Naive B cell (primary cell): ENCODE results near the gene PRKD2. TPM values are rescaled to one million over a fixed set of nuclear protein-coding genes. Genes with fewer than 3 reads are reported as not detected.
"Not testable (repeated sequence)": the region's sequence is repeated elsewhere in the genome, so short reads cannot be mapped to it uniquely, and the experiment has no call there.

Source experiments
- ATAC-seq, 2 donors: fragments of 150-1000 bp; cut with Tn5 transposase; 2 replicates each; pipeline ENCODE4 v1.10.0; 2021; ENCODE audit warnings: low read depth in 2 of 2, mild to moderate bottlenecking in 2 of 2, moderate library complexity in 2 of 2
- DNase-seq: peaks from one replicate; pipeline ENCODE4 v3.0.0; 2022
- H3K27ac Mint-ChIP-seq, 6 donors: one replicate each; pipeline ENCODE4 v1.8.0; 2020 to 2022; ENCODE audit warnings: mild to moderate bottlenecking in 6 of 6, mixed read lengths in 6 of 6, moderate library complexity in 5 of 6, inconsistent platforms in 2 of 6
- H3K27me3 Mint-ChIP-seq, 3 donors: one replicate each; pipeline ENCODE4 v1.8.0; 2021 to 2022; ENCODE audit warnings: mixed read lengths in 3 of 3, mild to moderate bottlenecking in 1 of 3
- H3K36me3 Mint-ChIP-seq, 2 donors: one replicate each; pipeline ENCODE4 v1.8.0; 2020 to 2022; ENCODE audit warnings: mixed read lengths in 2 of 2, inconsistent platforms in 1 of 2, mild to moderate bottlenecking in 1 of 2
- H3K4me1 Mint-ChIP-seq, 3 donors: one replicate each; pipeline ENCODE4 v1.8.0; 2020 to 2022; ENCODE audit warnings: mixed read lengths in 3 of 3, inconsistent platforms in 1 of 3, mild to moderate bottlenecking in 1 of 3, moderate library complexity in 1 of 3
- H3K4me3 Mint-ChIP-seq, 8 donors: one replicate each; pipeline ENCODE4 v1.8.0; 2020 to 2022; ENCODE audit warnings: mild to moderate bottlenecking in 8 of 8, mixed read lengths in 8 of 8, moderate library complexity in 8 of 8, inconsistent platforms in 2 of 8
- H3K9me3 Mint-ChIP-seq, 7 donors: one replicate each; pipeline ENCODE4 v1.8.0; 2020 to 2022; ENCODE audit warnings: mixed read lengths in 7 of 7, mild to moderate bottlenecking in 5 of 7, inconsistent platforms in 2 of 7, moderate library complexity in 1 of 7
- polyA plus RNA-seq, 6 donors: library from polyadenylated mRNA; unstranded; fragments of 300-500 nt; fragmentation: Illumina TruSeq; gene quantifications; one replicate each; pipeline ENCODE4 v1.2.3, GENCODE V29; 2021; ENCODE audit warnings: low read depth in 6 of 6

Gene PRKD2
- polyA plus RNA-seq, 6 donors from 2014 or later: 66.7 to 156 (median 72.6) TPM

- Mint-ChIP-seq H3K4me3 (peak overlapping the region in 7 of 8 donors; percentile 32 to 94 (median 73)), H3K27ac (peak overlapping the region in 5 of 6 donors; percentile 24 to 100 (median 81)), H3K27me3 (no peaks in the 10 kb centered on the region), H3K4me1 (peaks cover 4 to 37% (median 19%) of the 10 kb centered on the region in 3 donors), H3K36me3 (no peaks in the 10 kb centered on the region), H3K9me3 (peaks cover 0 to 1% (median 0%) of the 10 kb centered on the region in 7 donors)
- DNase-seq (peak; percentile 15), ATAC-seq (no peak)
Observed at GRCh38 chr19:46634656-46635218, 82.2 kb downstream of the PRKD2 start.

GRCh38 chr19:46634045-46634655 lies 82.8 kb downstream of the PRKD2 start:
- no peaks in the 10 kb centered on the region for H3K27me3 Mint-ChIP-seq
- peak overlapping the region in 5 of 6 donors; percentile 98 to 100 (median 99) for H3K27ac Mint-ChIP-seq
- H3K4me3 Mint-ChIP-seq: peak overlapping the region in 7 of 8 donors; percentile 51 to 94 (median 84)
- H3K4me1 Mint-ChIP-seq: peaks cover 6 to 39% (median 20%) of the 10 kb centered on the region in 3 donors
- ATAC-seq (peak; percentile 73 to 75), DNase-seq (peak; percentile 92)
- no peaks in the 10 kb centered on the region for H3K36me3 Mint-ChIP-seq
- H3K9me3 Mint-ChIP-seq: peaks cover 0 to 1% (median 0%) of the 10 kb centered on the region in 7 donors

DNA sequence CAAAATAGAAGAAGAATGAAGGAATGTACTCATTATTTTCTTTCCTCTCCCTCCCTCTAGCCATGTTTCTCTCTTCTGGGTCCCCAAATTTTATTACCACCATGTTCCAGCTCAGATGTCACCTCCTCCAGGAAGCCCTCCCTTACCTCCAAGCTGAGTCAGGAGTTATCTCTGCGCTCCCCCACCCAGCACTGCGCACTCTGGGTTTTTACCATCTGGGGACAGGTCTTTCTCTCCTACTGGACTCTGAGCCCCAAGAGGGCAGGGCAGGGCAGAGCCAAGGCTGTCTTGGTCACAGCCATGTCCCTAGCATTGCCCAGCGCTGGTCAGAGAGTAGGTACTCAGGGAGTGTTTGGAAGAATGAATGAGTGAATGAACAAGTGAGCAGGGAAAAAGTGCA lies 83.8 kb downstream of the PRKD2 start:
- H3K4me3 Mint-ChIP-seq: peak overlapping the region in 7 of 8 donors; percentile 51 to 94 (median 77)
- ATAC-seq: no peak
- H3K4me1 Mint-ChIP-seq: peaks cover 11 to 45% (median 24%) of the 10 kb centered on the region in 3 donors
- DNase-seq: no peak
- peaks cover 0 to 1% (median 0%) of the 10 kb centered on the region in 7 donors for H3K9me3 Mint-ChIP-seq
- no peaks in the 10 kb centered on the region for H3K27me3 Mint-ChIP-seq
- H3K27ac Mint-ChIP-seq: peak overlapping the region in 5 of 6 donors; percentile 98 to 100 (median 99)
- H3K36me3 Mint-ChIP-seq: no peaks in the 10 kb centered on the region

GRCh38 chr19:46631481-46631880 lies 85.4 kb downstream of the PRKD2 start:
- DNase-seq (no peak), ATAC-seq (no peak)
- no peaks in the 10 kb centered on the region for H3K36me3 Mint-ChIP-seq
- no peak overlapping the region for H3K4me3 Mint-ChIP-seq
- peak overlapping the region in 4 of 6 donors; percentile 81 to 99 (median 90) for H3K27ac Mint-ChIP-seq
- peaks cover 23 to 49% (median 33%) of the 10 kb centered on the region in 3 donors for H3K4me1 Mint-ChIP-seq
- peaks cover 0 to 1% (median 0%) of the 10 kb centered on the region in 7 donors for H3K9me3 Mint-ChIP-seq
- H3K27me3 Mint-ChIP-seq: no peaks in the 10 kb centered on the region

GRCh38 chr19:46630586-46631205 lies 86.2 kb downstream of the PRKD2 start:
- H3K27ac Mint-ChIP-seq: peak overlapping the region in 2 of 6 donors; percentile 24 to 93
- ATAC-seq: no peak

DNA sequence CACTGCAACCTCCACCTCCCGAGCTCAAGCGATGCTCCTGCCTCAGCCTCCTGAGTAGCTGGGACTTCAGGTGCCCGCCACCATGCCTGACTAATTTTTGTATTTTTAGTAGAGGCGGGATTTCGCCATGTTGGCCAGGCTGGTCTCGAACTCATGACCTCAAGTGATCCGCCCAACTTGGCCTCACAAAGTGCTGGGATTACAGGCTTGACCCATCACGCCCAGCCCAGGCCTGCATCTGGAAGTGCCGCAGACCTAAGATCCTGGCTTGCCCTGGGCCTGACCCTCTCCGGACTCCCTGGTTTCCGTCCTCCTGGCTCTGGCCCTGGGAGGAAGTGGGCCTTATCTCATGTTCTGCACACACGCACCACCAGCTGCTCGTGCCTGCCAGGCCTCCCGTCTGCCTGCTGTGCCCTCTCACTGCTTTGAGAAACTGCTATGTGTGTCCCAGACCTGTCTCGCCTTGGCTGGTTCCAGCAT lies 87.3 kb downstream of the PRKD2 start:
- DNase-seq: no peak
- Mint-ChIP-seq H3K4me1 (peaks cover 42 to 56% (median 49%) of the 10 kb centered on the region in 3 donors), H3K9me3 (peaks cover 0 to 1% (median 0%) of the 10 kb centered on the region in 7 donors), H3K36me3 (no peaks in the 10 kb centered on the region), H3K27ac (peak overlapping the region in 4 of 6 donors; percentile 73 to 96 (median 90)), H3K27me3 (no peaks in the 10 kb centered on the region), H3K4me3 (no peak overlapping the region)
- no peak for ATAC-seq

More at GRCh38 chr19:46630586-46631205, 86.2 kb downstream of the PRKD2 start:
- peaks cover 0 to 1% (median 0%) of the 10 kb centered on the region in 7 donors for H3K9me3 Mint-ChIP-seq
- H3K27me3 Mint-ChIP-seq: no peaks in the 10 kb centered on the region
- DNase-seq: no peak
- H3K4me3 Mint-ChIP-seq: no peak overlapping the region
- no peaks in the 10 kb centered on the region for H3K36me3 Mint-ChIP-seq
- H3K4me1 Mint-ChIP-seq: peaks cover 31 to 54% (median 38%) of the 10 kb centered on the region in 3 donors

- ATAC-seq, H3K9me3 Mint-ChIP-seq, DNase-seq, H3K36me3 Mint-ChIP-seq, H3K27me3 Mint-ChIP-seq: not testable (repeated sequence)
- Mint-ChIP-seq H3K27ac (peak overlapping the region; percentile 47 to 92 (median 66)), H3K4me1 (peaks cover 48 to 55% (median 55%) of the 10 kb centered on the region in 3 donors), H3K4me3 (peak overlapping the region in 1 of 8 donors; percentile 37)
Observed at GRCh38 chr19:46628970-46629369, 87.9 kb downstream of the PRKD2 start.

- DNase-seq (no peak), ATAC-seq (no peak)
- Mint-ChIP-seq H3K27me3 (no peaks in the 10 kb centered on the region), H3K4me1 (peaks cover 55 to 60% (median 56%) of the 10 kb centered on the region in 3 donors), H3K4me3 (peak overlapping the region in 4 of 8 donors; percentile 15 to 52 (median 22)), H3K36me3 (no peaks in the 10 kb centered on the region), H3K27ac (peak overlapping the region in 5 of 6 donors; percentile 41 to 96 (median 81)), H3K9me3 (peaks cover 0 to 1% (median 0%) of the 10 kb centered on the region in 7 donors)
Observed at GRCh38 chr19:46626446-46626845, 90.5 kb downstream of the PRKD2 start.

GRCh38 chr19:46625731-46626130 lies 91.2 kb downstream of the PRKD2 start:
- Mint-ChIP-seq H3K4me3 (peak overlapping the region in 2 of 8 donors; percentile 6 to 63), H3K36me3 (no peaks in the 10 kb centered on the region), H3K4me1 (peaks cover 53 to 66% (median 63%) of the 10 kb centered on the region in 3 donors), H3K9me3 (peaks cover 0 to 1% (median 0%) of the 10 kb centered on the region in 7 donors), H3K27me3 (no peaks in the 10 kb centered on the region), H3K27ac (peak overlapping the region; percentile 37 to 90 (median 72))
- DNase-seq (no peak), ATAC-seq (no peak)

DNA sequence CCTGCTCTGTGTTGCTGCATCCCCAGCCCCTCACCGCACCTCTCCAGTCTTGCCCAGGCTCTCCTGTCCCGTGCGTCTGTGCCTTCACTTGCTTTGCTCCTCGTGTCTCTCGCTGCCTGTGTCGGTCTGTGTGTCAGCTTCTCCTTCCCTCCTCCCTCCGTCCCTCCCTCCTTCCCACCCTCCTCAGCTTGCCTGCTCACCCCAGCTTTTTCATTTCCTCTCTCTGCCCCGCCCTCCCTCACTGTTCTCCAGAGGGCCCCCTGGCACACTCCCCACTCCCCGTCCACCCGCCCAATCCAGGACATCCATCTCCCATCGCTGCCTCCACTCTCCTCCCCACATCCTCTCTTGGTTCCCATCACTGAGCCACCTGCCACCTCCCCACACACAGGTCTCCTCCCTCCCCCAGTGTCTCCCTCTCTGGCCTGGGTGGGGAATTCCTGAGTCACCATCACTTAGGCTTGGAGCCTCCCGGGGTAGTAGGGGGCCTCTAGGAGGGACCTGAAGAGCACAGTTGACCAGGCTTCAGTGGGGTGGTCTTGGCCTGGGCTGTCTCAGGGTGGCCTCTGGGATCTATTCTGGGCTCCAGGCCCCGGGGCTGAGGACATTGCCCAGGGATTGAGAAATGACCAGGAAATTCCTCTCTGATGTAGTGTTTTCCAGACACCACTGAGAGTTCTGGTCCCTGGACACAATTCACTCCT lies 91.8 kb downstream of the PRKD2 start, which contains the start of gene PTGIR:
Gene PTGIR (minus strand): TSS at position 132 of the 704 bp plus-strand sequence. CDS start 864 bp downstream, outside the sequence.
- DNase-seq (no peak), ATAC-seq (peak; percentile 53 to 56)
- Mint-ChIP-seq H3K4me1 (peaks cover 57 to 72% (median 70%) of the 10 kb centered on the region in 3 donors), H3K27me3 (no peaks in the 10 kb centered on the region), H3K27ac (peak within 1 kb of the TSS; percentile 87 to 97 (median 94)), H3K4me3 (peak within 1 kb of the TSS; percentile 4 to 89 (median 63)), H3K36me3 (no peaks in the 10 kb centered on the region), H3K9me3 (peaks cover 0 to 1% (median 0%) of the 10 kb centered on the region in 7 donors)
